GM19328 (cell line): ENCODE data around the gene ITIH5.

ENCODE experiments used
- ATAC-seq: cut with Tn5 transposase; IDR thresholded peaks from one replicate; pipeline ENCODE4 v1.9.1; 2021; ENCODE audit warnings: mild to moderate bottlenecking, moderate library complexity; ENCODE audit not compliant: unreplicated experiment

ITIH5 gene

DNA sequence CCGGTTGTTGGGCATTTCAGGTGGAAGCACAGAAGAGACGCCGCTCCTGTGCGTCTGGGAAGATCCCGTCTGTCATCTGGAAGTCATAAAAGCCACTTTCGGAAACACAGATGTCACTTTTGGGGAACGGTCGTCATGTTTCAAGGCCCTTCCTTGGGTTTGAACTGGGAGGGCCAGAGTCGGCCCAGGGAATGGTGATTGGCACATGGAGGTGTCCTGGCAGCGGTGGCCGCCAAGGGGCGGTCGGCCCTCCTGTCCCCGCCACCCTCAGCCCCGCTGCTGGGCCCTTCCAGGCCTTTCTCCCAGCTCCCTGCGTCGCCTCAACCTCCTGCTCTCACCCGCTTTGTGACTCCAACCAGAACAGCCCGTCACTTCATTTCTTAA lies 140.8 kb downstream of the ITIH5 start:
- ATAC-seq, result no peak

- ATAC-seq, result peak; percentile 52
Measured at GRCh38 chr10:7525314-7526016, 141.3 kb downstream of the ITIH5 start.

DNA sequence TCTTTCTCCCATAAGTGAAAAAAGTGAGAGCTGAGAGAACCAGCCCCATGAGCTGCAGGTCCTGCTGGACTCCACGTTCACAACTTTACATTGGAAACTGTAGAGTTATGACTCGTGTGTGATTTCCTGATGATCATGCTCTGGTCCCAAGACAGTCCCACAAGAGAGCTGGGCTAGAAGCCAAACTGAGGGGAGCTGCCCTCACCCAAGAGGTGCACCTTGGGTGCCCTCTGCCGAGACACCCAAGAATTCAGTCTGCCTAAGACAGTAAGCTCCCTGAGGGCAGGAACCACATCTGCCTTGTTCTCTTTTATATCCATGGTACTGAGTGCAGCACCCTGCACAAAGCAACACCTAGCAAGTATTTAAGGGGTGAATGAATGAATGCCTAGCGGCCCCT lies 143.1 kb downstream of the ITIH5 start:
- ATAC-seq, result no peak

DNA sequence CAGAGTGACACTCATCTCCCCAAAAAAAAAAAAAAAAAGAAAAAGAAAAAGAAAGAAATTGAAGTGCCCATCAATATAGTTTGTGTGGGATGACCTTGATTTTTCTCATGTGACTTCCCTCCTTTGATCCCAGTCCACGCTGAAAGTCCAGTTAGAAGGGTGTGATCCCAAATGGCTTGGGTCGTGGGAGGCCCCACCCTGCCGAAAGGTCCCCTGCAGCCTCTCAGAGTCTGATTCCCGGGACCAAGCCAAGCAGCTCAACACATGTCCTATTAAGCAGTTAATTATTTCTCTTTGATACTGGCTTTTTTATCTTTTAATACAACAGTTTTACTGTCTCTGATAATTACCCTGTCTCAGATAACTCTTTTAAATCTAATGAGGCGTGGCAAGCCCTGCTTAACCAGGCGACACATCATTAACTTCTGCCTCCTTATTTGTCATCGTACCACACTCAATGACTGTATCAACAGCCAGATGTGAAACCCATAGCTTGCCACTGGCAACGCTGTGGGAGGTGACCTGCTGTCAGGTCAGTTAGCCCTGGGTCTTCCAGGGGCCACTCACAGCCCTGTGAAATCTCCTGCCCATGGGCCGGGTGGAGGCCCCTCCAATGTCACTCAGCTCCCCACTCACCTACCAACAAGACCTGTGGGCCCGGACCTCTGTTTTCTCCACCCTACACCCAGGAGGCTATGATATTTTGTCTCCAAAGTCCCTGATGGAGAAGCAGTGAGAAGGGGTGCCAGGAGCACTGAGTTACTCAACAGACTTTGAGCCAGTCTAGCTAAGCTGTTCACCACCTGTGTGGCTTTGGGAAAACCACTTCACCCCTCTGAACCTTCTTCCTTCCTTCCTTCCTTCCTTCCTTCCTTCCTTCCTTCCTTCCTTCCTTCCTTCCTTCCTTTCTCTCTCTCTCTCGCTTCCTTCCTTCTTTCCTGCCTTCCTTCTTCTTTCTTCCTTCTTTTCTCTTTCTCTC lies 146.0 kb downstream of the ITIH5 start:
- peak; percentile 73 for ATAC-seq

- ATAC-seq, result no peak
Measured at GRCh38 chr10:7519351-7519750, 147.4 kb downstream of the ITIH5 start.

DNA sequence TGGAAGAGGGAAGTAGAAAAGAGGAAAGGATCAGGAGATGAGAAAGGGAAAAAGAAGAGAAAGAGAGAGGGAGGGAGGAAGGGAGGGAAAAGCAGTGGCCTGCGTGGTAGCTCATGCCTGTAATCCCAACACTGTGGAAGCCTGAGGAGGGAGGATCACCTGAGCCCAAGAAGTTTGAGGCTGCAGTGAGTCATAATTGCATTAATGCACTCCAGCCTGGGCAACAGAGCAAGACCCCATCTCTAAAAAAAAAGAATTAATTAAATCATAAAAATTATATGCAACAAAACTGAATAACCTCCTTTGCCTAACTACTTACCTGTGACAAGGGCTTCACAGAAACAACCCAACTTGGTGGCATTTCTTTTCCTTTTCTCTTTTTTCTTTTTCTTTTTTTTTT lies 148.1 kb downstream of the ITIH5 start:
- no peak for ATAC-seq

- ATAC-seq, result no peak
Measured at GRCh38 chr10:7515439-7515838, 151.3 kb downstream of the ITIH5 start.

DNA sequence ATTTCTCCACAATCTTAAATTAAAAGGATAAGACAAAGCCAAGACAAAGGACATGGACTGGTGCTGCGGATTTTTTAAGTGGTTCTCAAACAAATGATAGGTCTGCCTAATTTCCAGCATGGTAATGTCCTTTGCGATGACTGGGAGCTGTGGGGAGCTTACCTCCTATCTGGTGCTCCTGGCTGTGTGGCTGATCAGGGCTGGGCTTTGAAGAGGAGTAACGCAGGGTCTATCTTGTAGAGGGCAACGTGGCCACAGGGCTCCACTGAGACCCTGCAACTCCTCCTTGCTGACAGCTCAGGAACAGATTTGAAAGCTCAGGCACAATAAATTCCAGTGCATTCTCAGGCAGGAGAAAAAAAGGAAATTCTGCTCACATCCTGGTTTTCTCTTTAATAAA lies 152.8 kb downstream of the ITIH5 start:
- ATAC-seq, result no peak

DNA sequence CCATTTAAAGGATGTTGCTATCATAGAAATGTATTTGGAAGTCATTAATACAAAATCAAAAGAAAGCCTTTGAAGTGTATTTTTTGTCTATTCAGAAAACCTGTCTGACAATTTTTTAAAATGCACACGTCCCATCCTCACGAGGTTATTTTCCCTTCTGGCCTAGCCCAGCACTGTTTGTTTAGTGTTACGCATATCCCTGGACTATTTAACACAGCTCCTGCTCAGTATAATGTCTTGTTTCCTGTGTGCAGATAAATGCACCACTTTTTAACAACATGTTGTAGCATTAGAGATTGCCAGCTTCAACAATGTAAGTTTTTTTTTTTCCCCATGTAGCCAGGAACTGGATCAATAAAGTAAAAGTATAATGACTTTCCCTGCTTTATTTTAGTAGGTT lies 153.3 kb downstream of the ITIH5 start:
- ATAC-seq, result no peak

DNA sequence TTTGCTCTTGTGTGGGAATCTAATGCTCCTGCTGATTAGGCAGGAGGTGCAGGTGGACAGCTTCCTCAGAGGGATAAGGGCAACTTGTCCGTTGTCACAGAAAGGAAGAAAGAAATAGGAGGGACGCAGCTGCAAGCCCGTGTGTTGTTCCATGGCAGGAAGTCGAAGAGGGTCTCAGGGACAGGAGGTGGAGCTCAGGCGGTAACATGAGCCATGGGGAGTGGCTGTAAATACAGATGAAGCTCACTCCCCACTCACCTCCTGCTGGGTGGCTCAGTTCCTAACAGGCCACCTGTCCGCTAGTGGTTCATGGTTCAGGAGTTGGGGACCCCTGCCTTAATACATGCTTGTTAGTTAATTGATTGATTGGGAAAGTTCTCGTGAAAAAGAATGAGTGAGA lies 154.3 kb downstream of the ITIH5 start:
- no peak for ATAC-seq

- no peak for ATAC-seq
Measured at GRCh38 chr10:7511612-7512011, 155.2 kb downstream of the ITIH5 start.
